T-helper 17 cell (primary cell): Measurements from ENCODE around the gene BBS12. TPM values are rescaled to one million over a fixed set of nuclear protein-coding genes. Genes with fewer than 3 reads are reported as not detected.

Experiments used
- ATAC-seq: fragments of 150-1000 bp; cut with Tn5 transposase; 2 replicates; pipeline ENCODE4 v1.10.0; 2021; ENCODE audit warnings: mild to moderate bottlenecking, moderate library complexity
- DNase-seq, 3 donors: peaks; one replicate each; pipeline versions ENCODE4 v3.0.0 to v3.0.0-alpha.2; 2020 to 2021
- H3K9me3 ChIP-seq: one replicate; pipeline ENCODE4 v1.7.0; 2013; ENCODE audit warnings: low read length, mild to moderate bottlenecking; ENCODE audit not compliant: control insufficient read depth, poor library complexity, severe bottlenecking
- H3K27ac Mint-ChIP-seq: one replicate; pipeline ENCODE4 v1.8.0; 2022; ENCODE audit warnings: mild to moderate bottlenecking, moderate library complexity, mixed read lengths
- H3K27me3 Mint-ChIP-seq: one replicate; pipeline ENCODE4 v1.8.0; 2022; ENCODE audit warnings: mixed read lengths
- H3K36me3 Mint-ChIP-seq: one replicate; pipeline ENCODE4 v1.8.0; 2022; ENCODE audit warnings: low read depth, mixed read lengths
- H3K4me1 Mint-ChIP-seq: one replicate; pipeline ENCODE4 v1.8.0; 2022; ENCODE audit warnings: mild to moderate bottlenecking, mixed read lengths
- H3K4me3 Mint-ChIP-seq: one replicate; pipeline ENCODE4 v1.8.0; 2022; ENCODE audit warnings: mild to moderate bottlenecking, moderate library complexity, mixed read lengths
- total RNA-seq, 4 donors: library from RNA in 2 of 4; stranded (reverse) in 2 of 4; gene quantifications; one replicate each; pipeline ENCODE4 v1.2.3 and lab custom pipeline; 2022 to 2026

The BBS12 gene
- total RNA-seq, 2 donors from 2014 or later = 1.4 to 1.6 TPM

DNA sequence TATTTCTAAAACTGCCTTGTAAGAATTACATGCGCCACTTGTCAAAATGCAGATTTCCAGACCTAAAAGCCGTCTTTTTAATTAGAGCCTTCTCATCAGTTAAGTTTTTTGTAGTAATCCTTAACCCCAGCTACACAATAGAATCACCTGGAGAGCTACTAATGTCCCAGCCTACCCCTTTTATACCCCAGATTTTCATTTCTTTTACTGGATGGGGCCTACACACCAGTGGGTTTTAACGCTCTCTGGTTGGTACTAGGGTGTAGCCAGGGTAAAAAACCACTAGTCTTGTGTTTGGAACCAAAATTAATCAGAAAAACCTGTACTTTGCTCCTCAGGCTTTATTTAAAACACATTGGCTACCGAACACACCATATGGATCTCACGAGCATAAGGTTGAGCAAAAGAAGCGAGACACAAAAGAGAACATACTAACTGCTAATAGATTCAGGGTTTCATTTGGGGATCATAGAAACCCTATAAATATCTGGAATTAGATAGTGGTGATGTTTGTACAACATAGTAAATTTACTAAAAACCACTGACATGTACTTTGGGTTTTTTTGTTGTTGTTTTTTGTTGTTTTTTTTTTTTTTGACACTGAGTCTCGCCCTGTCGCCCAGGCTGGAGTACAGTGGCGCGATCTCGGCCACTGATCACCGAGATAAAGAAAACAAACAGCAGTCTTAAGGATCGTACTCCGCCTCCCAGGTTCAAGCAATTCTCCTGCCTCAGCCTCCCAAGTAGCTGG lies 30.6 kb downstream of the BBS12 start:
- Mint-ChIP-seq H3K36me3 (no peaks in the 10 kb centered on the region), H3K27me3 (peaks cover 4% of the 10 kb centered on the region), H3K4me3 (no peak overlapping the region), H3K27ac (no peak overlapping the region), H3K4me1 (peaks cover 9% of the 10 kb centered on the region)
- no peaks in the 10 kb centered on the region for H3K9me3 ChIP-seq
- DNase-seq (no peak), ATAC-seq (no peak)

DNA sequence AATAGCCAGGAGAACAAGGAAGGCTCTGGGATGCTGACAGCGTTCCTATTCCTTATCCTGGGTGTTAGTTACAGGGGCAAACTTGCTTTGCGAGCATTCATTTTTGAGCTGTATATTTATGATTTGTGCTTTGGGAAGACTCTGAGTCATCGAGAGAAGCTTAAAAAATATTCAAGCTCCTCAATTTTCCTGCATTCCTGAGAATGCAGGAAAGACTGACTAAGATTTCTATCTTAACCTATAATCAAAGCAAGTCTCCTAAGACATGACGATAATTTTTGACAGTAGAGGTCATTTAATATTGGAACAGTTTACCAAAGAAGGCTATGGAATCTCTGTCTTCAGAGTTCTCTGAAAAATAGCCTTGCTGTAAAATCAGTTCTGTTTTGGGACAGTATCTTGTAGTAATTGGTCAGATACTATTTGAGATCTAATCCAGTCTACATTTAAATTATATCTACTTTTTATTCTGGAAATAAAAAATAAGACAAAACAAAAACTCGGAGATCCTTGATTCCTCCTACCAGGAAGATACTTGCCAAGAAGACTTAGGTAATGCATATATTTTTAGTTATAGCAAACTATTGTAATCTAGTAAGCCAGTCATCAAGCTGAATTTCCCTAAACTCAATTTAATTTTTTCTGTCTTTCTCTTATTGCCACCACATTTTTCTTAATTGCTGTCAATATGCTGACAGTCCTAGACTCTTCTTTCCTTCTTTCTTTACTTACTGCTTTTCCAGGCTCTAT lies 31.7 kb downstream of the BBS12 start:
- ATAC-seq = no peak
- no peaks in the 10 kb centered on the region for H3K36me3 Mint-ChIP-seq
- H3K27me3 Mint-ChIP-seq = peaks cover 4% of the 10 kb centered on the region
- H3K9me3 ChIP-seq = no peaks in the 10 kb centered on the region
- no peak overlapping the region for H3K27ac Mint-ChIP-seq
- H3K4me1 Mint-ChIP-seq = peaks cover 9% of the 10 kb centered on the region
- no peak overlapping the region for H3K4me3 Mint-ChIP-seq
- DNase-seq = no peak

DNA sequence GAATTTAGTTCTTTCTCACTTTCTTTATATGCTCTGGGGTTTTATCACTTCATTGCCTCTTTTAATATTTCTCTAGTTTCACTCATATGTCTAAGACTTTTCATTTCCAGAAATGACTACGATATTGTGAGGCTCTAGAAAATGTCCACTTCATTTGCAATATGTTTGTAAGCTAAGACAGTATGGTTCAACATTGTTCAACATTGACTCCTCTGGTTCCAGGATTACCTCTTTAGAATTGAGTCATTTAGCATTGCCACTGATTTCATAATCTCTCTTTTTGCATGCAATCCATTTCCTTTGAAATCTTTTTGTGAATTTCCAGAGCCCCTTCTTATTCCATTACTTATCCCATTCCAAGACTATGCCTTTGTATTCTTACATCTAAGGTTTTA lies 32.3 kb downstream of the BBS12 start:
- DNase-seq (no peak), ATAC-seq (no peak)
- no peak overlapping the region for H3K4me3 Mint-ChIP-seq
- no peak overlapping the region for H3K27ac Mint-ChIP-seq
- peaks cover 4% of the 10 kb centered on the region for H3K27me3 Mint-ChIP-seq
- H3K36me3 Mint-ChIP-seq = no peaks in the 10 kb centered on the region
- no peaks in the 10 kb centered on the region for H3K9me3 ChIP-seq
- H3K4me1 Mint-ChIP-seq = peaks cover 9% of the 10 kb centered on the region

DNA sequence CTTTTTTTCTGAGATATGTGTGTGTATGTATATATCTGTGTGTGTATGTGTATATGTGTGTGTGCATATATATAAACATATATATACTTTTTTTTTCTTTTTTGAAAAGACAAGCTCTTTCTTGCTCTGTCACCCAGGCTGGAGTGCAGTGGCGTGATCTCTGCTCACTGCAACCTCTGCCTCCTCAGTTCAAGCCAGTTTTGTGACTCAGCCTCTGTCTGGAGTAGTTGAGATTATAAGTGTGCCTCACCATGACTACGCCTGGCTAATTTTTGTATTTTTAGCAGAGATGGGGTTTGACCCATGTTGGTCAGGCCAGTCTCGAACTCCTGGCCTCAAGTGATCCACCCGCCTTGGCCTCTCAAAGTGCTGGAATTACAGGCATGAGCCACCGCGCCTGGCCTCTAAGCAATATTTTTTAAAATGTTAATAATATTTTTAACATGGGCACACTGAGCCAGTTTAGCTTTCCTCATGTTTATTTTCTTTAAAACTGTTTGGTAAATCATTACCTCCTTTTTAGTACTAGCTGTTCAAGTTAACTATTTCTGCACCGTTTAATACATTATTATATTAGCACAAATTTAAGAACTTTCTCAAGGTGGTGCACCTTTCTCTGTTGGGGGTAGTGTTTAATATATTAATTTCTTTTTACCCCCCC lies 33.3 kb downstream of the BBS12 start:
- Mint-ChIP-seq H3K4me3 (no peak overlapping the region), H3K27me3 (peaks cover 4% of the 10 kb centered on the region), H3K36me3 (no peaks in the 10 kb centered on the region), H3K4me1 (peaks cover 9% of the 10 kb centered on the region), H3K27ac (no peak overlapping the region)
- DNase-seq (no peak), ATAC-seq (no peak)
- H3K9me3 ChIP-seq = no peaks in the 10 kb centered on the region

DNA sequence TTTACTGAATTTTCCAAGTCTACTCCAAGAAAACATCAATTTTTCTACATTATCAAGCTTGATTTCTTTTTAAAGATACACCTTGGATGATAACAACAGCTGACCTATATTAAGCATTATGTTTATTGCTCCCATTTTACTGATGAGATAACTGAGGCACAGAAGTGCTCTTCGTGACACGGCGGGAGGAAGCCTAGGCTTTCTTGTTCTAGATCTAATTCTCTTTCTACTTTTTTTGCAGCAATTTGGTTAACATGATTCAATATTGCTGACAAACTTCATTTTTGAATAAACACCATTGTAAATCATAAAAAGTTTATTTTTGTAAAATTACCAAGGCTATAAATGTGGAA lies 33.8 kb downstream of the BBS12 start:
- Mint-ChIP-seq H3K27ac (no peak overlapping the region), H3K27me3 (peaks cover 4% of the 10 kb centered on the region), H3K36me3 (no peaks in the 10 kb centered on the region), H3K4me1 (peaks cover 9% of the 10 kb centered on the region), H3K4me3 (no peak overlapping the region)
- DNase-seq (no peak), ATAC-seq (no peak)
- H3K9me3 ChIP-seq = no peaks in the 10 kb centered on the region

DNA sequence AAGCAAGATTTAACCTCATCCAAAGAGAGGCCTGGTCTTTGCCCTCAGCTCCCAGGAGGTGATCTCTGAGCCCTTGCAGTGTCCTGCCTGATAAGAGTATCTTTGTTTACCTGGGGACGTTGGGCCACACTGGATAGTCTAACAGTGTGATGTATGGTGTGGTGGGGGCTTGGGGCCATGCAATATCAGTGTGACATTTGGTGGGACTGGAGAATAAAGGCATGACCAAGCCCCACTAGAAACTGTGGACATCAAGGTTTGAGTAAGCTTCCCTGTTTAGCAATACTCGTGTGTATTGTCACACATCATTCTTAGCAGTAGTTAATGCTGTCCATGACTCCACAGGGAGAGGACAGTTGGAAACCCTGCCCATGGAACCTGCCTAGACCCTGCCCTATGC lies 34.4 kb downstream of the BBS12 start:
- ATAC-seq (no peak), DNase-seq (no peak)
- peaks cover 4% of the 10 kb centered on the region for H3K27me3 Mint-ChIP-seq
- H3K27ac Mint-ChIP-seq = no peak overlapping the region
- no peak overlapping the region for H3K4me3 Mint-ChIP-seq
- no peaks in the 10 kb centered on the region for H3K9me3 ChIP-seq
- H3K36me3 Mint-ChIP-seq = no peaks in the 10 kb centered on the region
- peaks cover 9% of the 10 kb centered on the region for H3K4me1 Mint-ChIP-seq

DNA sequence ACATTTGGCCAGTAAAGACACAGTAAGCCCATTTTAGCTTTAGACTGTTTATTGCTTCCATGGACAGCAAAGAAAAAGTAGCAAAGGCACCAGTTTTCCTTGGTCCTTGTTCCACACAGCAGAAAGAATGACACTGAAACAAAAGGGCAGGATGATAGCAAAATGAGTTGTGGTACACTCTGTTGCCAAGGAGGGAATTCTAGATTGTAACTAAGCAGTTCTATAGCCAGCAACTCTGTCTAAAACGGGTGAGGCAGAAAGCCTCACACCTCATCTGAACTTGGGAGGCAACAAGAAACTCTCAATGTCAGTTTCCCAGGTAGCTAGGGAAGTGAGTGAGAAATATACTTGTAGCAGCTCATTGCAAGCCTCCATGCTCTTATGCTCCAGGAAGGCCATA lies 39.2 kb downstream of the BBS12 start:
- no peak for DNase-seq
- ATAC-seq = no peak
- no peak overlapping the region for H3K4me3 Mint-ChIP-seq
- H3K36me3 Mint-ChIP-seq = no peaks in the 10 kb centered on the region
- no peaks in the 10 kb centered on the region for H3K9me3 ChIP-seq
- H3K27me3 Mint-ChIP-seq = peaks cover 4% of the 10 kb centered on the region
- H3K27ac Mint-ChIP-seq = no peak overlapping the region
- peaks cover 3% of the 10 kb centered on the region for H3K4me1 Mint-ChIP-seq

DNA sequence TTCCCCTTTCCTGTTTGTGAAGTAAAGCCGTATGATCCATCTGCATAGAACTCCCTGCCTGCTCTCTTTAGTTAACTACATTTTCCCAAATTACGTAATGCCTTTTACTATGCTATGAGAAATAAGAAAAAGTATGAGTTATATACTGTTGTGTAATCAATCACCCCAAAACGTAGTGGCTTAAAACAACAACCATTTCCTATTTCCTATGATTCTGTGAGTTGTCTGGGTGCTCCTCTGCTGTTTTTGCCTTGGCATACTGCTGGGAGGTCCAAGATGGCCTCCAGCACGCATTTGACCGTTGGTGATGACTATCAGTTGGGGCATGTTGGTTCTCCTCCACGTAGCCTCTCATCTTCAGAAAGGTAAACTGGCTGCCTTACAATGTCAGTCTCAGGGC lies 39.8 kb downstream of the BBS12 start:
- H3K4me3 Mint-ChIP-seq = no peak overlapping the region

DNA sequence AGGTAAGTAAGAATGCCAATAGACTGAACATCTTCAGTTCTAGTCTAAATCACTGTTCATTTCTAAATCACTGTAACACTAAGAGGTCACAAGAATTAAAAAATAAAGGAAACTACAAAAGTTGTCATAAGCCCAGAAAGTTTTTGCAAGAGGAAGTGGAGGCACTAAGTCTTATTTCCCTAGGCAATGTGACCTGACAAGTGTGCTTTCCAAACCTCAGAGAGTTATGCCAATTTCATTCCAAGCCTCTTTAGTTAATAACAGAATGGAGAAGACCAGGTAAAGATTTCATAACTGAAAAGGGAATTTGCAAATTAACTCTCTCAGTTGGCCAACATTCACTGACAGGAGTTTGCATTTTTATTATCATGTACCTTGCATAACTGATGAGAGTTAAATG lies 40.5 kb downstream of the BBS12 start:
- H3K4me1 Mint-ChIP-seq = peaks cover 3% of the 10 kb centered on the region
- ATAC-seq (no peak), DNase-seq (no peak)
- peaks cover 4% of the 10 kb centered on the region for H3K27me3 Mint-ChIP-seq
- H3K27ac Mint-ChIP-seq = no peak overlapping the region
- no peaks in the 10 kb centered on the region for H3K36me3 Mint-ChIP-seq
- no peak overlapping the region for H3K4me3 Mint-ChIP-seq
- H3K9me3 ChIP-seq = no peaks in the 10 kb centered on the region

More for the DNA sequence above, 39.8 kb downstream of the BBS12 start:
- H3K9me3 ChIP-seq = no peaks in the 10 kb centered on the region
- Mint-ChIP-seq H3K27me3 (peaks cover 4% of the 10 kb centered on the region), H3K27ac (no peak overlapping the region), H3K36me3 (no peaks in the 10 kb centered on the region), H3K4me1 (peaks cover 3% of the 10 kb centered on the region)
- ATAC-seq (no peak), DNase-seq (no peak)

DNA sequence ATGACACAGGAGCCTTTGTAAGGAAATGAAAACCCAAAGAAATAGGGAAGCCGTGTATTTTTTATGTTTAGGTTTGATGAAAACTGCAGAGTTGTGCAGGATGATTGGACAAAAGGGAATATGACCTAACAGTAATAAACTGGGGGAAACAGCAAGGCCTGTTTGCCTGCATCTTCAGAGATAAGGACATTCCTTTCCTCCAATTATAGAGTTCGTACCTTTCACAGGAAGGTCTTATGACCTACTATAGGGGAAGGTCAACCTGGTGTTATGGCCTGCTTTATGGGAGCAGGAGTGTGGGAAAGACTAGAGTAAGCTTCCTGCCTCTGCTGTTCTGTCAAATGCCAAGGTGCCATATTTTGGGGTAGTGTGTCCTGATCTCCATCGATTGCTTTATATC lies 42.5 kb downstream of the BBS12 start:
- ATAC-seq = no peak
- no peak overlapping the region for H3K4me3 Mint-ChIP-seq
- peaks cover 3% of the 10 kb centered on the region for H3K4me1 Mint-ChIP-seq

DNA sequence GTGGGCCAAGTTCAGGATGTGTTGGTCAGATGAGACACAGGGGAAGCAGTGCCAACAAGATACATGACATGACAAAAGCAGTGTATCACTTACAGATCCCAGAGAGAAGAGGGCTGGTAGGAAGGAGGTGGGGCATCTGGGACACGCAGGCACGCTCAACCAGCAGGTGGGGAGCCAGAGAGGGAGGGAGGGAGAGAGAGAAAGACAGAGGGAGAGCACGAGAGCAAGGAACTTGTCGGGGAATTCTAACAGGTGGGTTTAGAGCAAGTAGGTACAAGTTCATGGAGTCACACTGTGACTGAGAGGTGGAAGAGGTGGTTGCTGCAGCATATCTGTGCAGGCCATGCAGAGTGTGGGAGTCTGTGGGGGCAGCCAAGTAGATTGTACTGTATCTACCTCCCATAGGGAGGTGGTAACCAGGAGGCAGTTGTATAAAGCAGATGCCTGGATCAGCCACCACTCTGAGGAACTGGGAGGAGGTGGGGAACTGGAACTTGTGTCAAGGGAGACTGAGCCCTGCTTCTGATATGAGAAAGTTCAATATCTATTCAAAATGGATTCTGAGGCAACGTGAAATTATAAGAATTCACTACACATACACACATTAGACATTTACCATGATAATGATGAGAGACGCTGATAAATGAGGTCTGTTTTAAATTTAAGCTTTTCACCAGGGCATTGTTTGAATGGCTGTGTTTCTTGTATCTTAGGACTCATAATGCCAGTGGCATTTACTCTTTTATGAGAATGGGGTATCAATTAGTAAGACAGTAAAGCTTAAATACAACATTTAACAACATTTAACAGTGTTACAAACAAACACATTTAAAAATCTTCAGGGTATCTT lies 43.7 kb downstream of the BBS12 start:
- Mint-ChIP-seq H3K27me3 (peaks cover 9% of the 10 kb centered on the region), H3K4me3 (no peak overlapping the region), H3K36me3 (no peaks in the 10 kb centered on the region), H3K4me1 (peaks cover 3% of the 10 kb centered on the region), H3K27ac (no peak overlapping the region)
- ATAC-seq (no peak), DNase-seq (no peak)
- no peaks in the 10 kb centered on the region for H3K9me3 ChIP-seq

More for the DNA sequence above, 42.5 kb downstream of the BBS12 start:
- H3K9me3 ChIP-seq = no peaks in the 10 kb centered on the region
- H3K27ac Mint-ChIP-seq = no peak overlapping the region
- DNase-seq = no peak
- H3K27me3 Mint-ChIP-seq = peaks cover 4% of the 10 kb centered on the region
- no peaks in the 10 kb centered on the region for H3K36me3 Mint-ChIP-seq

DNA sequence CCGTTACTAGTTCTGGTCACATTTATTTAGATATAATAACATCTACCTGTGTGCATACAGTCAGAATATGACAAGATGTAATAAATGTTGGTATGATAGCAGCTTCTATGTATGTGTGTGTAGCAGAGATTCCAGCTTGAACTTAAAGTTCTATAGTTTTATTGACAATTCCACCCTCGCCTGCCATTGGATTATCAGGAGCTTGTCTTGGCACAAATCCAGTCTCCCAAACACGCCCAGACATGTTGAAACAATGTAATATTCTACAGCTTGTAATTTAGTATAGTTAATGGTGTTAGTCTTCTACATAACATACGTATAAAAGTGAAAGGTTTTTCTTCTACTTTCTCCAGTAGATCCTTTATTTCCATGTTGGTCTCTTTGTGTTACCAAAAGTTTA lies 44.4 kb downstream of the BBS12 start:
- H3K36me3 Mint-ChIP-seq = no peaks in the 10 kb centered on the region
- H3K27ac Mint-ChIP-seq = no peak overlapping the region
- no peak for ATAC-seq
- H3K4me3 Mint-ChIP-seq = no peak overlapping the region
- no peak for DNase-seq
- H3K4me1 Mint-ChIP-seq = peaks cover 3% of the 10 kb centered on the region
- H3K9me3 ChIP-seq = no peaks in the 10 kb centered on the region
- peaks cover 14% of the 10 kb centered on the region for H3K27me3 Mint-ChIP-seq
